H9 (cell line): ENCODE results near the gene MX2. TPM values are rescaled to one million over a fixed set of nuclear protein-coding genes. Genes with fewer than 3 reads are reported as not detected.

Source experiments
- DNase-seq: peaks from one replicate; pipeline ENCODE4 v3.0.0-alpha.2; 2017
- H2AFZ ChIP-seq: one replicate; pipeline ENCODE4 v1.6.1; 2013; ENCODE audit warnings: mild to moderate bottlenecking, low read length, control low read depth, moderate library complexity
- H2AK5ac ChIP-seq: 2 replicates; pipeline ENCODE4 v1.6.1; 2013; ENCODE audit warnings: low read length, control low read depth, mixed read lengths; ENCODE audit not compliant: insufficient read length
- H2BK120ac ChIP-seq: one replicate; pipeline ENCODE4 v1.6.1; 2013; ENCODE audit warnings: low read depth, mild to moderate bottlenecking, low read length, control low read depth, inconsistent platforms; ENCODE audit not compliant: poor library complexity, severe bottlenecking
- H2BK12ac ChIP-seq: 2 replicates; pipeline ENCODE4 v1.6.1; 2013; ENCODE audit warnings: low read length, control low read depth, mixed read lengths, low read depth; ENCODE audit not compliant: insufficient read length
- H2BK15ac ChIP-seq: 2 replicates; pipeline ENCODE4 v1.6.1; 2013; ENCODE audit warnings: low read depth, low read length, control low read depth
- H2BK20ac ChIP-seq: one replicate; pipeline ENCODE4 v1.6.1; 2013; ENCODE audit warnings: low read depth, mild to moderate bottlenecking, low read length, control low read depth, inconsistent platforms; ENCODE audit not compliant: poor library complexity, severe bottlenecking
- H2BK5ac ChIP-seq: 2 replicates; pipeline ENCODE4 v1.6.1; 2013; ENCODE audit warnings: low read length, control low read depth, mixed read lengths; ENCODE audit not compliant: insufficient read length
- H3K14ac ChIP-seq: 2 replicates; pipeline ENCODE4 v1.6.1; 2013; ENCODE audit warnings: low read length, control low read depth; ENCODE audit not compliant: insufficient read depth
- H3K18ac ChIP-seq: 2 replicates; pipeline ENCODE4 v1.6.1; 2013; ENCODE audit warnings: low read depth, mild to moderate bottlenecking, mixed read lengths, low read length, control low read depth; ENCODE audit not compliant: insufficient read length
- H3K23ac ChIP-seq: 2 replicates; pipeline ENCODE4 v1.6.1; 2013; ENCODE audit warnings: low read length, control low read depth, mixed read lengths, low read depth; ENCODE audit not compliant: insufficient read length
- H3K23me2 ChIP-seq: 2 replicates; pipeline ENCODE4 v1.6.1; 2013; ENCODE audit warnings: low read depth, mild to moderate bottlenecking, mixed read lengths, low read length, control low read depth; ENCODE audit not compliant: insufficient read length, poor library complexity, severe bottlenecking
- H3K27ac ChIP-seq: 2 replicates; pipeline ENCODE4 v1.5.1; 2013; ENCODE audit warnings: low read length, control low read depth, mixed read lengths, low read depth; ENCODE audit not compliant: insufficient read length
- H3K27me3 ChIP-seq: 2 replicates; pipeline ENCODE4 v1.6.1; 2013; ENCODE audit warnings: low read length, control low read depth, inconsistent platforms; ENCODE audit not compliant: insufficient read depth
- H3K4ac ChIP-seq: 2 replicates; pipeline ENCODE4 v1.6.1; 2013; ENCODE audit warnings: low read depth, mild to moderate bottlenecking, control low read depth, inconsistent platforms, low read length, moderate library complexity
- H3K4me1 ChIP-seq: 2 replicates; pipeline ENCODE4 v1.6.1; 2013; ENCODE audit warnings: low read length, control low read depth, inconsistent platforms; ENCODE audit not compliant: insufficient read depth
- H3K4me2 ChIP-seq: 2 replicates; pipeline ENCODE4 v1.6.1; 2013; ENCODE audit warnings: low read length, control low read depth, mixed read lengths; ENCODE audit not compliant: insufficient read length, insufficient read depth
- H3K56ac ChIP-seq: 2 replicates; pipeline ENCODE4 v1.6.1; 2013; ENCODE audit warnings: low read depth, mild to moderate bottlenecking, mixed read lengths, low read length, control low read depth; ENCODE audit not compliant: insufficient read length
- H3K79me1 ChIP-seq: 2 replicates; pipeline ENCODE4 v1.6.1; 2013; ENCODE audit warnings: low read depth, mild to moderate bottlenecking, moderate library complexity, low read length, control low read depth, inconsistent platforms; ENCODE audit not compliant: insufficient read depth, poor library complexity, severe bottlenecking
- H3K79me2 ChIP-seq: 2 replicates; pipeline ENCODE4 v1.6.1; 2013; ENCODE audit warnings: low read length, control low read depth, inconsistent platforms; ENCODE audit not compliant: insufficient read depth
- H3K9ac ChIP-seq: 2 replicates; pipeline ENCODE4 v1.6.1; 2013; ENCODE audit warnings: low read length, control low read depth, mixed read lengths; ENCODE audit not compliant: insufficient read length; ENCODE audit errors: extremely low read depth
- H3K9me3 ChIP-seq: one replicate; pipeline ENCODE4 v1.6.1; 2013; ENCODE audit warnings: low read depth, low read length, inconsistent platforms; ENCODE audit not compliant: control insufficient read depth
- H3T11ph ChIP-seq: one replicate; pipeline ENCODE4 v1.6.1; 2013; ENCODE audit warnings: mild to moderate bottlenecking, low read length, control low read depth, inconsistent platforms
- H4K20me1 ChIP-seq: one replicate; pipeline ENCODE4 v1.6.1; 2013; ENCODE audit not compliant: control insufficient read depth, insufficient read length, insufficient read depth
- H4K5ac ChIP-seq: 2 replicates; pipeline ENCODE4 v1.6.1; 2013; ENCODE audit warnings: low read depth, mild to moderate bottlenecking, mixed read lengths, low read length, control low read depth; ENCODE audit not compliant: insufficient read length
- H4K8ac ChIP-seq: replicated peaks from 2 replicates; pipeline ENCODE4 v1.6.1; 2013; ENCODE audit warnings: low read length, control low read depth, mixed read lengths, low read depth; ENCODE audit not compliant: insufficient read length
- H4K91ac ChIP-seq: 2 replicates; pipeline ENCODE4 v1.6.1; 2013; ENCODE audit warnings: low read depth, mild to moderate bottlenecking, moderate library complexity, mixed read lengths, low read length, control low read depth; ENCODE audit not compliant: insufficient read length
- H3K27ac Mint-ChIP-seq, 3 experiments: 2 replicates in 2 of 3; 3 replicates in 1 of 3; pipeline ENCODE4 v1.8.0; 2020 to 2021; ENCODE audit warnings: mixed read lengths in 3 of 3, mild to moderate bottlenecking in 1 of 3, moderate library complexity in 1 of 3
- H3K27me3 Mint-ChIP-seq: 2 replicates; pipeline ENCODE4 v1.8.0; 2021; ENCODE audit warnings: low read depth, mild to moderate bottlenecking, moderate library complexity, mixed read lengths
- H3K36me3 Mint-ChIP-seq, 3 experiments: 2 replicates in 2 of 3; 3 replicates in 1 of 3; pipeline ENCODE4 v1.8.0; 2020 to 2021; ENCODE audit warnings: low read depth in 3 of 3, mixed read lengths in 3 of 3; ENCODE audit not compliant: insufficient read depth in 1 of 3
- H3K4me1 Mint-ChIP-seq, 2 experiments: 2 replicates each; pipeline ENCODE4 v1.8.0; 2020; ENCODE audit warnings: mixed read lengths in 2 of 2
- H3K4me3 Mint-ChIP-seq, 2 experiments: 2 replicates in 1 of 2; 3 replicates in 1 of 2; pipeline ENCODE4 v1.8.0; 2020 to 2021; ENCODE audit warnings: mild to moderate bottlenecking in 2 of 2, mixed read lengths in 2 of 2, moderate library complexity in 1 of 2
- H3K9me3 Mint-ChIP-seq, 2 experiments: 2 replicates in 1 of 2; 3 replicates in 1 of 2; pipeline ENCODE4 v1.8.0; 2020; ENCODE audit warnings: mild to moderate bottlenecking in 2 of 2, mixed read lengths in 2 of 2, moderate library complexity in 1 of 2
- WGBS: extraction: QIAGEN DNeasy Blood & Tissue Kit; methylation state at CpG from one replicate; pipeline ENCODE4 v1.1.7; 2013; ENCODE audit warnings: missing lambda C conversion rate, low lambda C conversion rate, mixed read lengths; ENCODE audit not compliant: insufficient read length; ENCODE audit errors: extremely low coverage; 5-methylcytosine and 5-hydroxymethylcytosine counted together
- total RNA-seq: library from RNA; stranded (reverse); gene quantifications from 2 replicates; pipeline ENCODE4 v1.2.1, GENCODE V29; 2021
- TF ChIP-seq, protein P1 (sequence below): fragments of 200-600 bp; sonication (generic); conservative IDR thresholded peaks from 3 replicates; pipeline ENCODE4 v1.8.0; 2021; ENCODE audit warnings: antibody characterized with exemption, mild to moderate bottlenecking

MX2 gene
- total RNA-seq, 1 experiment from 2014 or later, result 1.8 TPM

DNA sequence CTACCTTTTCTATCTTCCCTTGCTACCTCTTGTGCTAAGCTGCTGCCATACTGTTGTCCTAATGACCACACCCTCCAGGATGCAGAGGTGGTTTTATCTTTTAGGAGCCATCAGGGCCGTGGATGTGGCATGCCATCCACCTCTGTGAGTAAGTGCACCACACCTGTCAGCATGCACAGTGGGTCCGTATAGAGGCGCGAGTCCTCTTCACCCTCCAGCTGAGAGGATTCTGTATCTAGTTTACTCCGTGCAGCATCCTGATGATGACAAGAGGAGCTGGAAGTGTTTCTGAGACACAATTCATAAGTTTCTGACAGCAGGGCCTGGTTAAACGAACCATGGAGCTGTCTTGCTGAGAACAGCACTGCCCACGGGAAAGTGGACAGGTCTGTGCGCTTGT is 34.1 kb upstream of the MX2 start:
- H4K5ac ChIP-seq, result no peak overlapping the region
- H3K4me2 ChIP-seq, result no peak overlapping the region

More for the DNA sequence above, 34.1 kb upstream of the MX2 start:
- H3K9ac ChIP-seq, result no peak overlapping the region
- H3K18ac ChIP-seq, result no peak overlapping the region
- Mint-ChIP-seq H3K4me1 (peaks cover 8 to 10% of the 10 kb centered on the region in 2 experiments; a peak in 2 of 4 replicates), H3K36me3 (peaks cover 2 to 8% (median 4%) of the 10 kb centered on the region in 3 experiments; a peak in 5 of 7 replicates), H3K27me3 (no peaks in the 10 kb centered on the region; the same call in 1 of the 2 replicates), H3K9me3 (peaks cover 5 to 9% of the 10 kb centered on the region in 2 experiments; a peak in 4 of 5 replicates), H3K4me3 (no peak overlapping the region), H3K27ac (no peak overlapping the region; a peak in 1 of 7 replicates)
- H3K23me2 ChIP-seq, result no peaks in the 10 kb centered on the region
- H3K79me2 ChIP-seq, result no peaks in the 10 kb centered on the region
- H4K8ac ChIP-seq, result no peak overlapping the region
- H3K79me1 ChIP-seq, result no peaks in the 10 kb centered on the region
- no peak overlapping the region for H3K14ac ChIP-seq
- no peak overlapping the region for H2BK5ac ChIP-seq
- H2AK5ac ChIP-seq, result no peak overlapping the region
- no peak for DNase-seq
- no peak overlapping the region for H2BK20ac ChIP-seq
- no peak overlapping the region for H2BK15ac ChIP-seq
- no peak overlapping the region for H3K56ac ChIP-seq
- no CpG with 5 or more reads among the region's 8 CpGs for WGBS
- no peaks in the 10 kb centered on the region for H3K27me3 ChIP-seq
- H2BK120ac ChIP-seq, result no peak overlapping the region
- H4K91ac ChIP-seq, result no peak overlapping the region
- H3T11ph ChIP-seq, result no peak overlapping the region
- H3K9me3 ChIP-seq, result no peaks in the 10 kb centered on the region
- peaks cover 3% of the 10 kb centered on the region; the same call in 1 of the 2 replicates for H3K4me1 ChIP-seq
- no peak overlapping the region for H2BK12ac ChIP-seq
- H2AFZ ChIP-seq, result no peak overlapping the region
- no peaks in the 10 kb centered on the region for H4K20me1 ChIP-seq
- H3K4ac ChIP-seq, result no peak overlapping the region
- TF ChIP-seq, protein P1, sequence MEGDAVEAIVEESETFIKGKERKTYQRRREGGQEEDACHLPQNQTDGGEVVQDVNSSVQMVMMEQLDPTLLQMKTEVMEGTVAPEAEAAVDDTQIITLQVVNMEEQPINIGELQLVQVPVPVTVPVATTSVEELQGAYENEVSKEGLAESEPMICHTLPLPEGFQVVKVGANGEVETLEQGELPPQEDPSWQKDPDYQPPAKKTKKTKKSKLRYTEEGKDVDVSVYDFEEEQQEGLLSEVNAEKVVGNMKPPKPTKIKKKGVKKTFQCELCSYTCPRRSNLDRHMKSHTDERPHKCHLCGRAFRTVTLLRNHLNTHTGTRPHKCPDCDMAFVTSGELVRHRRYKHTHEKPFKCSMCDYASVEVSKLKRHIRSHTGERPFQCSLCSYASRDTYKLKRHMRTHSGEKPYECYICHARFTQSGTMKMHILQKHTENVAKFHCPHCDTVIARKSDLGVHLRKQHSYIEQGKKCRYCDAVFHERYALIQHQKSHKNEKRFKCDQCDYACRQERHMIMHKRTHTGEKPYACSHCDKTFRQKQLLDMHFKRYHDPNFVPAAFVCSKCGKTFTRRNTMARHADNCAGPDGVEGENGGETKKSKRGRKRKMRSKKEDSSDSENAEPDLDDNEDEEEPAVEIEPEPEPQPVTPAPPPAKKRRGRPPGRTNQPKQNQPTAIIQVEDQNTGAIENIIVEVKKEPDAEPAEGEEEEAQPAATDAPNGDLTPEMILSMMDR, result no peak
- no peak overlapping the region for H3K23ac ChIP-seq
- no peak overlapping the region for H3K27ac ChIP-seq
